NCI-H1417 treated with DMSO at 0.1 percent for 48 hours (cell line): ENCODE measurements around the gene ITGA4.

Experiments
- DNase-seq: peaks from one replicate; lab custom pipeline; 2025; lab: John Stamatoyannopoulos, UW

Gene ITGA4

GRCh38 chr2:181515719-181516118 is 58.5 kb downstream of the ITGA4 start:
- DNase-seq = no peak

- DNase-seq = no peak
Measured at GRCh38 chr2:181516992-181517391, 59.8 kb downstream of the ITGA4 start.

- DNase-seq = no peak
Measured at GRCh38 chr2:181517685-181518301, 60.6 kb downstream of the ITGA4 start.

- DNase-seq = no peak
Measured at GRCh38 chr2:181520253-181520652, 63.1 kb downstream of the ITGA4 start.

- no peak for DNase-seq
Measured at GRCh38 chr2:181523756-181524155, 66.6 kb downstream of the ITGA4 start.

GRCh38 chr2:181526014-181526413 is 68.8 kb downstream of the ITGA4 start:
- DNase-seq = no peak

GRCh38 chr2:181527058-181527457 is 69.9 kb downstream of the ITGA4 start:
- no peak for DNase-seq

GRCh38 chr2:181528441-181528840 is 71.3 kb downstream of the ITGA4 start:
- DNase-seq = no peak

GRCh38 chr2:181536730-181537129 is 79.5 kb downstream of the ITGA4 start:
- no peak for DNase-seq

GRCh38 chr2:181540421-181540820 is 83.2 kb downstream of the ITGA4 start:
- no peak for DNase-seq

GRCh38 chr2:181542170-181542569 is 85.0 kb downstream of the ITGA4 start:
- DNase-seq = no peak

- no peak for DNase-seq
Measured at GRCh38 chr2:181546086-181546485, 88.9 kb downstream of the ITGA4 start.

- DNase-seq = no peak
Measured at GRCh38 chr2:181552808-181553207, 95.6 kb downstream of the ITGA4 start.

GRCh38 chr2:181553244-181553643 is 96.1 kb downstream of the ITGA4 start:
- no peak for DNase-seq

- DNase-seq = no peak
Measured at GRCh38 chr2:181554061-181554830, 97.1 kb downstream of the ITGA4 start.

GRCh38 chr2:181558371-181558770 is 101.2 kb downstream of the ITGA4 start:
- DNase-seq = no peak

- DNase-seq = no peak
Measured at GRCh38 chr2:181563101-181563692, 106.0 kb downstream of the ITGA4 start.

- no peak for DNase-seq
Measured at GRCh38 chr2:181566334-181567032, 109.3 kb downstream of the ITGA4 start.

- no peak for DNase-seq
Measured at GRCh38 chr2:181570059-181570458, 112.9 kb downstream of the ITGA4 start.

- no peak for DNase-seq
Measured at GRCh38 chr2:181570833-181571661, 113.9 kb downstream of the ITGA4 start.

- peak; percentile 24 for DNase-seq
Measured at GRCh38 chr2:181573140-181573736, 116.1 kb downstream of the ITGA4 start.
